NT2/D1 (cell line): ENCODE data around the gene SLC16A10.
"Not testable (repeated sequence)": the region's sequence is repeated elsewhere in the genome, so short reads cannot be mapped to it uniquely, and the experiment has no call there.

Experiments used
- DNase-seq: peaks from one replicate; pipeline ENCODE4 v3.0.0-alpha.2; 2011; ENCODE audit warnings: low read depth, low spot score
- H3K27me3 ChIP-seq: 2 replicates; pipeline ENCODE4 v1.6.0; 2011; ENCODE audit warnings: mild to moderate bottlenecking; ENCODE audit not compliant: insufficient read length, insufficient read depth
- H3K36me3 ChIP-seq: 2 replicates; pipeline ENCODE4 v1.6.1; 2011; ENCODE audit warnings: mild to moderate bottlenecking, low read length, mixed read lengths; ENCODE audit not compliant: insufficient read depth, insufficient read length
- H3K4me1 ChIP-seq: 2 replicates; pipeline ENCODE4 v1.5.1; 2011; ENCODE audit not compliant: insufficient read depth, insufficient read length
- H3K4me3 ChIP-seq: 2 replicates; pipeline ENCODE4 v1.5.1; 2011; ENCODE audit warnings: low read depth; ENCODE audit not compliant: insufficient read length
- H3K9ac ChIP-seq: 2 replicates; pipeline ENCODE4 v1.6.0; 2011; ENCODE audit warnings: low read depth; ENCODE audit not compliant: insufficient read length
- H3K9me3 ChIP-seq: 2 replicates; pipeline ENCODE4 v1.5.1; 2011; ENCODE audit warnings: mild to moderate bottlenecking, low read length; ENCODE audit not compliant: insufficient read depth
- SUZ12 ChIP-seq: IDR thresholded peaks from 2 replicates; pipeline ENCODE4 v1.6.1; 2011; ENCODE audit not compliant: insufficient read length, insufficient read depth; ENCODE audit errors: extremely low read depth
- YY1 ChIP-seq: IDR thresholded peaks from 2 replicates; pipeline ENCODE4 v1.6.1; 2011; ENCODE audit not compliant: insufficient read length, insufficient read depth
- ZNF274 ChIP-seq: IDR thresholded peaks from 2 replicates; pipeline ENCODE4 v1.6.1; 2011; ENCODE audit warnings: mild to moderate bottlenecking, low read depth, low read length

Gene SLC16A10

GRCh38 chr6:111087871-111088667, 766 bp downstream of the SLC16A10 start:
- no peaks in the 10 kb centered on the region for H3K4me1 ChIP-seq
- peak overlapping the region; percentile 74 for H3K4me3 ChIP-seq
- peaks cover 31% of the 10 kb centered on the region for H3K27me3 ChIP-seq
- no peak for DNase-seq
- peak overlapping the region; percentile 64 for H3K9ac ChIP-seq
- no peak for TF ChIP-seq YY1
- no peak for TF ChIP-seq SUZ12
- TF ChIP-seq ZNF274: no peak
- H3K9me3 ChIP-seq: no peaks in the 10 kb centered on the region
- H3K36me3 ChIP-seq: no peaks in the 10 kb centered on the region

DNA sequence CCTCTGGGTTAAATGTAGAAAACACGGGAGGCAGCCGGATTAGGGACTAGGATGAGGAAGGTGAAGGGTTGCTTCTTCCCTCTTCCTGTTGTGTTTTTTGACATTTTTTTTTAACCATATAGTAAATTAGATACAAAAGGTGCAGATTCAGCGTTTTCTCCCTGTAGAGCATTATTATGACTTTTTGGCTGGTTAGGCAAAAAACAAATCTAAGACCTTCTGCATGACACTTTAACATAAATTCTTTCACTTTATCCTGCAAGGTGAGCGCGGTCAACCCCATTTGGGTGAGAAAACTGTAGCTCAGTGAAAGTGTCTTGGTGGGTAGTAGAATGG, 1.3 kb downstream of the SLC16A10 start:
- Histone ChIP-seq H3K9me3 (no peaks in the 10 kb centered on the region), H3K4me3 (peak overlapping the region; percentile 74), H3K4me1 (no peaks in the 10 kb centered on the region), H3K27me3 (peaks cover 31% of the 10 kb centered on the region), H3K9ac (no peak overlapping the region), H3K36me3 (no peaks in the 10 kb centered on the region)
- TF ChIP-seq ZNF274 (no peak), SUZ12 (no peak), YY1 (no peak)
- no peak for DNase-seq

- Histone ChIP-seq H3K36me3 (no peaks in the 10 kb centered on the region), H3K4me3 (no peak overlapping the region), H3K9ac (no peak overlapping the region), H3K27me3 (peaks cover 26% of the 10 kb centered on the region), H3K4me1 (no peaks in the 10 kb centered on the region), H3K9me3 (no peaks in the 10 kb centered on the region)
- TF ChIP-seq YY1 (no peak), SUZ12 (no peak), ZNF274 (no peak)
- DNase-seq: no peak
Measured at GRCh38 chr6:111090766-111091165, 3.5 kb downstream of the SLC16A10 start.

DNA sequence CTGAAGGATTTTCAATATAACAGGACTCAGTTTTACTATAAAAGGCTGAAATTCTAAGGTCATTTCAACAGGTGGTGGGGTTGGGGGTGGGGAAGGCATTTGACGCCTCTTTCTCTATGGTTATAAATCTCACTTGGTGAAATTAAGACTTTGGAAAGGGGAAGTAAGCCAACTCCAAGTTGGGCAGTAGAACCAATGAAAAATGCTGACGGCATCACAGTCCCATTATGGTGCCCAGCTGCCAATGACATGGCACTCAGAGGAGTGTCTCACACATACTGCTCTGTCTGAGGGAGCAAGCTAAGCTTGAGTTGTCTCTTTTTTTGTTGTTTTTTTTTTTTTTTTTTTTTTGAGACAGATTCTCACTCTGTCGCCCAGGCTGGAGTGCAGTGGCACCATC, 4.7 kb downstream of the SLC16A10 start:
- Histone ChIP-seq H3K27me3 (peaks cover 14% of the 10 kb centered on the region), H3K36me3 (no peaks in the 10 kb centered on the region), H3K9ac (no peak overlapping the region), H3K9me3 (no peaks in the 10 kb centered on the region), H3K4me3 (no peak overlapping the region), H3K4me1 (no peaks in the 10 kb centered on the region)
- TF ChIP-seq YY1: no peak
- no peak for TF ChIP-seq ZNF274
- TF ChIP-seq SUZ12: no peak
- no peak for DNase-seq

GRCh38 chr6:111095488-111095887, 8.2 kb downstream of the SLC16A10 start:
- DNase-seq, H3K9me3 ChIP-seq, H3K4me1 ChIP-seq, H3K27me3 ChIP-seq, H3K4me3 ChIP-seq, H3K36me3 ChIP-seq, H3K9ac ChIP-seq: not testable (repeated sequence)

GRCh38 chr6:111096246-111096645, 8.9 kb downstream of the SLC16A10 start:
- Histone ChIP-seq H3K4me3 (no peak overlapping the region), H3K27me3 (no peaks in the 10 kb centered on the region)
- DNase-seq: no peak

DNA sequence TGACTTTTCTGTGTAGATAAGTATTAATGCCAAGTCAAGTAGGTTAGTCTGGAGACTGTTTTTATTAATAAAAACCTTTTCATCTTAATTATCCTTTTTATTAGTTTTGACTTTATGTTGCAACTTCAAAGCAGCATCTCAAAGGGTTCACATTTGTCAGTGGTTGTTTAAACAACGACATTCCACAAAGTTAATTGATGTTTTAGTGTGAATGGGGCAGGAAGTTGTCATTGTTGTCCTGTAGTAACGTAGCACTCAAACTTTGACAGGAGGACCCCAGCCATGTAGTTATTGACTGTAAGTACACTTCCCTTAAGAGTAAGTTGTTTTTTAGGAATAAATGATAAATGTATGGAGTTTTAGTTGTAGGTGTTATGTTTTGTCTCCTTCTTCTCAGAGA, 11.3 kb downstream of the SLC16A10 start:
- Histone ChIP-seq H3K9ac (no peak overlapping the region), H3K4me1 (no peaks in the 10 kb centered on the region), H3K9me3 (no peaks in the 10 kb centered on the region), H3K4me3 (no peak overlapping the region), H3K36me3 (no peaks in the 10 kb centered on the region), H3K27me3 (no peaks in the 10 kb centered on the region)
- TF ChIP-seq ZNF274 (no peak), SUZ12 (no peak), YY1 (no peak)
- DNase-seq: no peak

More at GRCh38 chr6:111096246-111096645, 8.9 kb downstream of the SLC16A10 start:
- Histone ChIP-seq H3K36me3 (no peaks in the 10 kb centered on the region), H3K9me3 (no peaks in the 10 kb centered on the region), H3K9ac (no peak overlapping the region), H3K4me1 (no peaks in the 10 kb centered on the region)
- TF ChIP-seq YY1: no peak
- no peak for TF ChIP-seq ZNF274
- TF ChIP-seq SUZ12: no peak

DNA sequence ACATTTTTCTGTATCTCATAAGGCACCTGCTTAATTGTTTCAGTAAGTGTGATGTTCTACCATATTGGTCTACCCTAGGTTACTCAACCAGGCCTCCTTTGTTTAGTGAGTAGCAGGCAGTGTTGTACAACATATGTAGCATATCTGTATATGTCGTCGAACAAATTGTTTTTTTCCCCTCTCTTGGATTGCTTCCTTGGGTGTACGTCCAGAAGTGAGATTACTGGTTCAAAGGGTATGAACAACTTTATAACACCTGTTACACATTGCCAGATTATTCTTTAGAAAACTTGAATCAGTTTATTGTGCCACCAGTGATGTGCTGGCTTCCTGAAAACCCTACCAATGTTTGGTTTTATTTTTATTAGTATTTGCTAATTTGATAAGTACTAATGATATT, 14.7 kb downstream of the SLC16A10 start:
- H3K9ac ChIP-seq: no peak overlapping the region
- no peaks in the 10 kb centered on the region for H3K9me3 ChIP-seq
- H3K4me1 ChIP-seq: no peaks in the 10 kb centered on the region
- no peak overlapping the region for H3K4me3 ChIP-seq
- TF ChIP-seq SUZ12: no peak
- TF ChIP-seq YY1: no peak
- TF ChIP-seq ZNF274: no peak
- DNase-seq: no peak
- H3K36me3 ChIP-seq: no peaks in the 10 kb centered on the region
- H3K27me3 ChIP-seq: no peaks in the 10 kb centered on the region
